ENCODE measurements around the gene FTCDNL1.

Gene FTCDNL1

DNA sequence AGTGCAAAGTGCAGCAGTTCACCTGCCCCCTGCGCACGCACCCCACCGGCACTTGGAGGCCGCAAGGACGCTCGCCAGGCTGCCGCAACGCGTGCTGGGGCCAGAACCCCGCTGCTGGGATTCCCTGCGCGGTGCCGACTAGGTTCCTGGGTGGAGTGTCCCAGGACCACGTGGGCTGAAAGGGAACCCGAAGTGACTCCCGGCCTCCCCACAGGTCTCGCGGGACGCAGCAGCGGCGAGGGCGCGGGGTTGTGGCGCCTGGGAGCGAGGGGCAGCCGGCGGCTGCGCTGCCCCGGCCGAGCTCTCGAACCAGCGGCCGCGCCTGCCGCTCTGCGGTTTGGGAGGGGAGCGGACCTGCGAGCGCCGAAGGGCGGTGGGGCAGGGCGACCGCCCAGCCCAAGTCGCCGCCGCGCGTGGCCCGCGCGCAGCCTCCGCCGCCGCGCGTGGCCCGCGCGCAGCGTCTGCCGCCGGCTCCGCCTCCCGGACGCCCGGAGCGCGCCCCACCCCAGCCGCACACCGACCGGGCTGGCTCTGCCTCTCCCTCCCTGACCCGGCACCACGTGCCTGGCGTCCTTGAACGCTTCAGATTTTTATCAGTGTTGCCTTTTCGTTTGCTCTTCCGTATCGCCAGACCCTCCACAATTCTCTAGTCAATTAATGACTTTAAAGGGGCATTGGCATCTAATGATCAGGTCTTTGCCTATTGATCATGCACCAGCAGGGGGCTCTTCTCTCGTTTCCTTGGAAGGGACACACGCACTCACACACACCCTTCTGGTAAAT, at the start of gene FTCDNL1:
Gene FTCDNL1, minus strand, starts transcription at position 475 of the 783 bp plus-strand sequence. CDS start 2,230 bp downstream, outside the sequence.
- DNase-seq = peak; percentile 77 to 79
- TF ChIP-seq GATA1 (IDR thresholded peaks at IDR 0.05; ENCODE audit: low read depth, low read length) (no peak), POLR2A (IDR thresholded peaks at IDR 0.05; ENCODE audit: low read length) (peak; percentile 42)

DNA sequence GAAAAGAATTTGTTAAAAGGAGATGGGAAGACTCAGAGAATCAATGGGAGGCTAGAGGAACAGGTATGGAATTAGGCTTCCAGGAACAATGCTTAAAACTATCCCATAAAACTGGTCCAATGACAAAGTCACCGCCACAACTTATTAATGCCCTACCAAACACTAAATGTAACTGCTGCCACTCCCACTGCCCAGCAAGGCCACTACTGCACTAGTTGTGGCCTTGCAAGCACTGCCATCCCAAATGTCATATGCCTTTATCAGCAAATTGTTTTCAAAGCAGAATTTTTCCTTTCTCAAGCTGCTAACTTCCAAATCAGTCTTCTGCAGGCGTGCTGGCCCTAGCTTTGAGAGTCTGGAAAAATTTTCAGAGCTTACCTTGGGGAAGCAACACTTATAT, 45.6 kb upstream of the FTCDNL1 start:
- no peak for TF ChIP-seq GATA1 (IDR thresholded peaks at IDR 0.05; ENCODE audit: low read depth, low read length)
- TF ChIP-seq POLR2A (IDR thresholded peaks at IDR 0.05; ENCODE audit: low read length) = no peak
- no peak for DNase-seq

DNA sequence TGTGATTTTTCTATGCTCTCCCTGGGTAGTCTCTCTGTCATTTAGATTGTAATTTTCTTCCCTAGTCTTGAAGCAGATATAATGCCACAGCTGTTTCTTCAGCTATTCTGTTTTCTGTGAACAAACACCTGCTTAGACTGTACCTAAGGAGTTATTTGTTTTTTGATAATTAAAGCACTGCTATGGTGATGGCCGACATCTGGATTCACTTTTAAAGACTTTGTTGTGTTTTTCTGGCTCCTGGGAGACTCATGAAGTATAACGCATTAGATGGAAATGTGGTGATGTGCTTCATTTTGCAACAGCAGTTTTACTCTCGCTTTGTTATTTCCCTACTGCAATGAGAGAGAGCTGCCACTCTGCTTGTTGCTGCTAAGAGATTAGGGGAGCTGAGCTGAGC, 44.4 kb upstream of the FTCDNL1 start:
- no peak for DNase-seq

DNA sequence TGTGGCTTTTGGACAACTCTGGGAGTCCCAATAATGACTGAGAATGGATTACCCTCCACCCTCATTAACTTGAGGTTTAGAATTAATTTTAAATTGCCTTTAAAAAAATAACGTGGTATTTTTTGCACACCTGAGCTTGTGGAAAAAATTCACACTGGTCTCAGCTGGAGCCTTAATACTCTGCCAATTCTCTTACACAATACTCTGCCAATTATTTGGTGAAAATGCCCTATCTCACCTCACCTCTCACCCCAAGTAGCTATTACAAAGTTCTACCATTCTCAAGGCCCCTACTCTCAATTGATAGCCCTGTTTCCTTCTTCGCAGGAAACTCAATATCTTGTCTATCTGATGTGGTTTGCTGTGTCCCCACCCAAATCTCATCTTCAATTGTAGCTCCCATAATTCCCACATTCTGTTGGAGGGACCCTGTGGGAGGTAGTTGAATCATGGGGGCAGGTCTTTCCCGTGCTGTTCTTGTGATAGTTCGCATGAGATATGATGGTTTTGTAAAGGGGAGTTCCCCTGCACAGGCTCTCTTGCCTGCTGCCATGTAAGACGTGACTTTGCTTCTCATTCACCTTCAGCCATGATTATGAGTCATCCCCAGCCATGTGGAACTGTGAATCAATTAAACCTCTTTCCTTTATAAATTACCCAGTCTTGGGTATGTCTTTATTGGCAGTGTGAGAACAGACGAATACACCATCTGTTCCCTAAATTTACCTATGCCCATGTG, 32.7 kb upstream of the FTCDNL1 start:
- DNase-seq = no peak
- TF ChIP-seq GATA1 (IDR thresholded peaks at IDR 0.05; ENCODE audit: low read depth, low read length) (no peak), POLR2A (IDR thresholded peaks at IDR 0.05; ENCODE audit: low read length) (no peak)

More for the DNA sequence above, 44.4 kb upstream of the FTCDNL1 start:
- TF ChIP-seq GATA1 (IDR thresholded peaks at IDR 0.05; ENCODE audit: low read depth, low read length) (no peak), POLR2A (IDR thresholded peaks at IDR 0.05; ENCODE audit: low read length) (no peak)

DNA sequence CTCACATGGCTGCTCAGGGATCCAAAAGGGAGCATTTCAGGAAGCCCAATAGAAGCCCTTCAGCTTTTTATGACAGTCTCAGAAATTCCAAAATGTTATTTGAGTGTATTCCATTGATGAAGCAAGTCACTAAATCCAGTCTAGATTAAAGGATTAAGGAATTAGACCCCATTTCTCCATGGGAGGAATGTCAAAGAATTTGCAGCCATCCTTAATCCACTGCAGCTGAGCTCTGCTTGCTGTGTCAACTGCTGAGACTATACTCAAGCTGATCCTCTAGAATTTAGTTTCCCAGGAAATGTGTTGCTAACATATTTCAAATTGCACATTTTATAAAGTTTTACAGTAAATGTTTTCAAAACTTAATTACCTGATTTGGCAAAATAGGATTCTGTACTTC, 31.7 kb upstream of the FTCDNL1 start:
- no peak for DNase-seq
- no peak for TF ChIP-seq GATA1 (IDR thresholded peaks at IDR 0.05; ENCODE audit: low read depth, low read length)
- TF ChIP-seq POLR2A (IDR thresholded peaks at IDR 0.05; ENCODE audit: low read length) = no peak

DNA sequence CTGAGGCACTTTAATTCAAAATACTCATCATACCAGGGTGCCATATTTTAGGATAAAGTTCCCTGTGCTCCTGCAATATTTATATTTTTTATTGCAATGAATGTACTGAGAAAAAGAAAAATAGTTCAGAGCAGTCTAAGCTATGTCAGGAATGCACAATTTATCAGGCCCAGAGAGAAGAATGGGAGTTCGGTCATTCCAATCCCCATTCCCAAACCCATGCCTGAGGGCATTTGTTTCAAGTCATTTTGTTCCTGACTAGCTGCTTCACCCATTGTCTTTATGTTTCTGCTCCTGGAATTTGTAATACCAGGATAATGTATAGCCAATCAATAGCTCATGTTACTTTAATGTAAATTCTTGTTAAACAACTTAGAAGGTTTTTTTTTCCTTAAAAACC, 24.4 kb upstream of the FTCDNL1 start:
- DNase-seq = no peak
- TF ChIP-seq GATA1 (IDR thresholded peaks at IDR 0.05; ENCODE audit: low read depth, low read length) = no peak

DNA sequence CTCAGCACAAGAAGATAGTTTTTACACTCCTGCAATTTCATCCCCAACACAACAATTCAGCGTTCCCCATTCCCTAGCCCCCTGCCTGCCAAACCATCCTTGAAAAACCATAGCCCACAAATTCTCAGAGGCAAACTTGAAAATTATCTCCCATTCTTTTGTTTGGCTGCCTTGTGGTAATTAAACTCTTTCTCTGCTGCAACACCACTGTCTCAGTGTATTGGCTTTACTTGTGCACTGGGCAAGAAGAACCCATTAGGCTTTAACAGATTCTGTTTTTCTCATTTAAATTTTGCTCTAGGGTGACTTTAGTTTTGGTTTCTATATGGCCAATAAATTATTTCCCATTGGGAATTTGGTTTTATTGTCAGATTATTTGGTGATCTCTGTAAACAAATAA, 23.2 kb upstream of the FTCDNL1 start:
- no peak for DNase-seq
- no peak for TF ChIP-seq GATA1 (IDR thresholded peaks at IDR 0.05; ENCODE audit: low read depth, low read length)
- TF ChIP-seq POLR2A (IDR thresholded peaks at IDR 0.05; ENCODE audit: low read length) = no peak

DNA sequence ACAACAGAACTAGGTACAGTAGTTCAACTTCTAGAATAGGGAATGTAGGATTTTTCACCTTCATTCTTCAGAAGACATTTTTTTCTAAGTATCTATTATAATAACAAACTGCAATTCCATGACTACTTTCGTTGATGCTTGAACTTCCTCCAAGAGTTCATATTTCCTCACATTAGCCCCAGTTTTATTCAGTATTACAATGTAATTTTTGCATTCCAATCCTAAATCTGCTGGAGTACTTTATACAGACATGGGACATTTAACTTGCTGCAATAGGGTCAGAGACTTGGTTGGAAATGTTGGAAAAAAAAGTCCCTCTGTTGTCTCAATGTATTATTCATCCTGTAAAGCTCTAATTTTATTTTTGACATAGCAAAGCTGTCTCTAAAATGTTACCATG, 19.6 kb upstream of the FTCDNL1 start:
- no peak for TF ChIP-seq GATA1 (IDR thresholded peaks at IDR 0.05; ENCODE audit: low read depth, low read length)
- no peak for TF ChIP-seq POLR2A (IDR thresholded peaks at IDR 0.05; ENCODE audit: low read length)
- DNase-seq = no peak

DNA sequence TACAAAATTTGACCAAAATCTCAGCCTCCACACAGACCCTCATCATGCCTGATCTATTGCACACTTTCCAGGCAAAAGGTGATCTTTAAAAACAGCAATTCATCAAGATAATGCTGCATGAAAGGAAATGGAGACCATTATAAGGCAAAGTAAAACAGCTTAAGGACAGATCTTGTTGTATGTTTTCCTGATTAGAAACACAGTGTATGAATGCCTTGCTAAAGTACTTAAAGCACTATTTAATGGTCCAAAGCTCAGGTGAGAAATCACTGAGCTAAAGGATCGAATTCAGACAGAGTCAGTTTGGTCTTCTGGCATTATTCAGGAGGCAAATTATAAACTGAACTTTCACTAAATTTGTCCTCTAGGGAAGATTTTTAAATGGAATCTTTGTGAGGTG, 18.7 kb upstream of the FTCDNL1 start:
- no peak for DNase-seq
- TF ChIP-seq GATA1 (IDR thresholded peaks at IDR 0.05; ENCODE audit: low read depth, low read length) (no peak), POLR2A (IDR thresholded peaks at IDR 0.05; ENCODE audit: low read length) (no peak)

DNA sequence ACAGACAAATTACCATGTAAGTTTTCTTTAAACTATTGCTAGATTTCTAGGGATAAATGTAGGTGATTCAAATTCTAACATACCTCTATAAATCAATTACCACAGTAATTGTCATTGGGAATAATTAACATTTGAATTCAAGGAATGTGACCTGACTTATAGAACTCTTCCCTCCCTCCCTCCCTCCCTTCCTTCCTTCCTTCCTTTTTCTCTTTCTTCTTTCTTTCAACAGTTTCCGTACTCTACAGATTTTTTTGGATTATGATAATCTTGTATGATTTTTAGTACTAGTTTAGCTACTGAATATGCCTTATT, 18.2 kb upstream of the FTCDNL1 start:
- DNase-seq = no peak
- TF ChIP-seq POLR2A (IDR thresholded peaks at IDR 0.05; ENCODE audit: low read length) = no peak
- no peak for TF ChIP-seq GATA1 (IDR thresholded peaks at IDR 0.05; ENCODE audit: low read depth, low read length)

DNA sequence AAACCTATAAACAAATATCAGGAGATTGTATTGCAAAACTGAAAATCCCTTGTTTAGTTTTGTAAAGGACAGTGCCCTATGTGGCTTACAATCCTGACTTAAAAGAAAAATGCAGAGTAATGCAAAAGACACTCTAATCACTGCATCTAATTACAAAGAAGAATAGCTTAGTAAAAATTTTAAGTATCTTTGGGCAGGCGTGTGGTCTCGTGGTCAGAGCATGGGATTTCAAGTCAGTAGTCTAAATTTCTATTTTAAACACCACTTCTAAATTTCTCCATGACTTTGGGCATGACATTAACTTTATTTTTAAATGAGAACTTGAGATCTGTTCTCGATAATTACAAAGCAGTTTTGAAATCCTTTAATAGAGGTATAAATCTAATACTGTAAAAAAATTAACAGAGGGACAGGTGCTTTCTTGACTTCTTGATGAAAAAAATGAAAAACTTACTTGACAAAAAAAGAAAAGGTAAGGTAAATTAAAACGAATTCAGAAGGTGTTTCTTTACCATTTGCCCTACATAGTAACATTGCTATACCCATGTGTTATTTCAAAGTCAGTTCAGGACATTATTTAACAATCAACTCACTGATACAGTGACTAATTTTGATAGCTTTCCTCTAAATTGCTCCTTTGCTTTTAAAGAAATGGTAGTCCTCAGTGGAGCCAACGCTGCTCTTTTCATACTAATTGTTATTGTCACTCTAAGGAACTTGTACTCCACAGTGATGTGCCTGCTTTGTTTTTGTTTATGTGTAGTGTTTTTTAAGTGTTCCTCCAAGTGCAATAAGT, 17.6 kb upstream of the FTCDNL1 start:
- TF ChIP-seq GATA1 (IDR thresholded peaks at IDR 0.05; ENCODE audit: low read depth, low read length) (no peak), POLR2A (IDR thresholded peaks at IDR 0.05; ENCODE audit: low read length) (no peak)
- DNase-seq = no peak

DNA sequence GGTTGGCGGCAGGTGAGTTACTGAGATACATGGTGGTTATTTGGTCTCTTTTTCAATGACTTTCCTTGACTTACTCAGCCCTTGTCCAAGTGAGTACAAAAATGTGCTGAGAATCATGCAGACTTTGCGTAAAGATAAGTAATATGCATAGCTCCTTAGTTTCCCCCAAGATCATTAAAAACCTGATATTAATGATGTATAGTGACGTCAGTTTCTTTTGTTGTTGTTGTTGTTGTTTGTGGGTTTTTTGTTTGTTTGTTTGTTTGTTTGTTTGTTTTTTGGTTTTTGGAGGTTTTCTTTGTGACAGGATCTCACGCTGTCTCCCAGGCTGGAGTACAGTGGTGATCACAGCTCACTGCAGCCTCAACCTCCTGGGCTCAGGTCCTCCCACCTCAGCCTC, 14.9 kb upstream of the FTCDNL1 start:
- TF ChIP-seq POLR2A (IDR thresholded peaks at IDR 0.05; ENCODE audit: low read length) (no peak), GATA1 (IDR thresholded peaks at IDR 0.05; ENCODE audit: low read depth, low read length) (no peak)
- DNase-seq = no peak

DNA sequence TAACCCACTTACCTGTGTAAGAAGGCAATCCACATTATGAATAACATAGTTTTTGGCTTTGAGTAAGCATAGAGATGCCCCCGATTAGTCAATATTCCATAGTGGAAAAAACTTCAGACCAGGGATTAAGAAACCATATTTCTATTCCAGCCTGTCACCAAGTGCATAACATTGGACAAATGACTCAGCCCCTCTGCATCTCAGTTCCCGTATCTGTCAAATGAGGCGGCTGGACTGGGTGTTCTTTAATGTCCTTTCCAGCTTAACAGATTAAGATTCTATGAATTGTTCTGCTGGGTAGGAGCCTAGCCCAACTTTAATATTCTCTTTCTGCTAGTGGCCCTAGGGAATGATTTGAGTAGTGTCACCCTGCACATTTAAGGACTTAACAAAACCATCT, 11.8 kb upstream of the FTCDNL1 start:
- TF ChIP-seq GATA1 (IDR thresholded peaks at IDR 0.05; ENCODE audit: low read depth, low read length) = no peak
- TF ChIP-seq POLR2A (IDR thresholded peaks at IDR 0.05; ENCODE audit: low read length) = no peak
- DNase-seq = no peak

DNA sequence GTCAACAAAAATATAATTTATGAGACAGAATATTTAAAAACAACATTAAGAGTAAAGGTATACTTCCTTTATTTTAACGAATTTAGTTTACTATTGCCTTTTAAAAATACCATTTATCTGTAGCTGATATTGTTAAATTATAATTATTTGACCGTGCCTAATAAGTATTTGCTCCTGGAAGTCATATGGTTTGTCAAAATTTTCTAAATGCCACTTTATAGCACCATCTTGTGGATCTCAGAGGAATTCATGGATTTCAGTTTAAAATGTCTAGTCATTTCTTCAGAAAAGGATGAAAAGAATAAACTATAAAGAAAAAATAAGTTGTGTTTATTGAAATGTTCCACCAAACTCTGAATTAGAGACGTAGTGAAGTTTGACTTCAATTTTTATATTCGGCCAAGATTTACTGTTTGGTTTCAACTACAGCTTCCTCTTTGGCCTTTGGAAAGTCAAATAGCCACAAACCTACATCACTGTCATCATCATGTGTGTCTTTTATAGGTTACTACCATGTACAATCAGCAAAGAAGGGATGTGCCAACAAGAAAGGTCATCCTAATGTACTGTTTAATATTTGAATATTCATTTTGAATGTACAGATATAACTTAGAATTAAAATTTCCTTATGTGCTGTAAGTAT, 10.3 kb upstream of the FTCDNL1 start:
- TF ChIP-seq POLR2A (IDR thresholded peaks at IDR 0.05; ENCODE audit: low read length) = no peak
- TF ChIP-seq GATA1 (IDR thresholded peaks at IDR 0.05; ENCODE audit: low read depth, low read length) = no peak
- DNase-seq = peak; percentile 10 to 39
